CD4-positive, alpha-beta T cell treated with Interleukin-21 for 1 hour (primary cell): ENCODE measurements around the gene NUCB1.
A peak's percentile ranks its signal among the peaks of the same experiment; 100 is the strongest.
"Not testable (repeated sequence)": the region's sequence is repeated elsewhere in the genome, so short reads cannot be mapped to it uniquely, and the experiment has no call there.

ENCODE experiments used
- DNase-seq: peaks from one replicate; pipeline ENCODE4 v3.0.0-alpha.2; 2020

The NUCB1 gene

DNA sequence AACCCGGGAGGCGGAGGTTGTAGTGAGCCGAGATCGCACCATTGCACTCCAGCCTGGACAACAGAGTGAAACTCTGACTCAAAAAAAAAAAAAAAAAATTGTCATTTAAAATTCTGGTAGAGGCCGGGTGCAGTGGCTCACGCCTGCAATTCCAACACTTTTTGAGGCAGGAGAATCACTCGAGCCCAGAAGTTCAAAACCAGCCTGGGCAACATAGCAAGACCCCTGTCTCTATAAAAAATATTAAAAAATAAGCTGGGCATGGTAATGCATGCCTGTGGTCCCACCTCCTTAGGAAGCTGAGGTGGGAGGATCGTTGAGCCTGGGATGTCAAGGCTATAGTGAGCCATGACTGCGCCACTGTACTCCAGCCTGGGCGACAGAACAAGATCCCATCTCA is 6.2 kb downstream of the NUCB1 start:
- DNase-seq: no peak

DNA sequence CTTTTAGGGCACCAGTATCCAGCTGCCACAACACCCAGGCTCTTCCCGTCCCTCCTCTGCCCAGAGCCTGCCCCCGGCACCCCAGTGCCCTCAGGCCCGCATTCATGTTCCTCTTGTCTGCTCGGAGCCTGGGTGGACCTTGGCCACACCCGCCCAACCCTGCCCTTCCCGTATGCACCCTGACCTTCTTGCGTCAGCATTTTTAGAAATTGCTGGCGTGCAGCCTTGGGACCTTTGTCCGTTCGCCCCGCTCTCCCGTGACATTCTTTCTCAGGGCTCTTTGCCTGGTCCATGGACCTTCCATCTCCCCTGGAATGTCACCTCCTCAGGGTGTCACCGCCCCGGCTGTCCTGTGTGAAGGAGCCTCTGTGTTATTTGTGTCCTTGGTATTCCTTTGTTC is 7.6 kb downstream of the NUCB1 start:
- DNase-seq: no peak

GRCh38 chr19:48909424-48910077 is 9.4 kb downstream of the NUCB1 start:
- DNase-seq: not testable (repeated sequence)

DNA sequence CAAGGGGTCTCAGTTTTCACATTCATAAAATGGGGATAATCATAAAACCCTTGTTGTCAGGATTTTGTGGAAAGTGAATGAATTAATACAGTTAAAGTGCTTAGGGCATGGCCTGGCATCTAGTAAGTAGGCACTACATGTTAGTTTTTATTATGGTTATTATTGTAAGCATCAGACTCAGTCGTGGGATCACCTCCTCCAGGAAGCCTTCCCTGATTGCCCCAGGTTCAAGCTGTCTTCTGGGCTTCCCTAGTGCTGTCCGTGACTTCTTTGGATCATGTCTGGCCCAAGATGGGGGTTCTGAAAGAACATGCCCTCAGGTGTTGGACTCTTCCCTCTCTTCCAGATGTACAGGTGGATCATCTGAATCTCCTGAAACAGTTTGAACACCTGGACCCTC is 10.7 kb downstream of the NUCB1 start:
- no peak for DNase-seq

DNA sequence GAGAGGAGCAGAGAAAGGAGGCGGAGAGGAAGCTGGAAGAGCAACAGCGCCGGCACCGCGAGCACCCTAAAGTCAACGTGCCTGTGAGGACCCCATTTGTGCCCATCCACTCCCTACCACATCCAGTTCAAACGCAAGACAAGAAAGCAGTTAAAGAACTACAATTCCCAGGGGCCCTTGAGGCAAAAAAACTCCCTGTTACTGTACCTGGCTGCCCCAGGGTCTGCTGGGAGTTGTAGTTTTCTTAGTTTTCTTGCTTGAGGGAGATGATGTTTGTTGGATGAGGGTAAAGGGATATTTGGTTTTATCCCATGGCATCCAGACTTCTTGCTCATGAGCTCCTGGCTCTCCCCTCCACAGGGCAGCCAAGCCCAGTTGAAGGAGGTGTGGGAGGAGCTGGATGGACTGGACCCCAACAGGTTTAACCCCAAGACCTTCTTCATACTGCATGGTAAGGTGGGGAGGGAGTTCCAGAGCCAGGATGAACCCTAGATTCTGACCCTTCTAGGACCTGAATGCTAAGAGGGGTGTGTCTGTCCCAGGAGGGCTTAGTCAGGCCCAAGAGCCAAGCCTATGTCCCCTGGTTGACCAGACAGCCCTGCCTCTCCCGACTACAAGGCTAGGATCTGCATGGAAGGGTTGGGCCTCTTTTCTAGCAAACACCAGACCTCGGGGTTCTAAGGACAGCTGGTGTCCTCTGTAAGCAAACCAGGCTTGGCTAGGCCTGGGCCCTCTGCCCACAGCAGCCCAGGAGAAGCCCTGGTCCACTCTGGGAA is 13.2 kb downstream of the NUCB1 start:
- DNase-seq: peak; percentile 40

DNA sequence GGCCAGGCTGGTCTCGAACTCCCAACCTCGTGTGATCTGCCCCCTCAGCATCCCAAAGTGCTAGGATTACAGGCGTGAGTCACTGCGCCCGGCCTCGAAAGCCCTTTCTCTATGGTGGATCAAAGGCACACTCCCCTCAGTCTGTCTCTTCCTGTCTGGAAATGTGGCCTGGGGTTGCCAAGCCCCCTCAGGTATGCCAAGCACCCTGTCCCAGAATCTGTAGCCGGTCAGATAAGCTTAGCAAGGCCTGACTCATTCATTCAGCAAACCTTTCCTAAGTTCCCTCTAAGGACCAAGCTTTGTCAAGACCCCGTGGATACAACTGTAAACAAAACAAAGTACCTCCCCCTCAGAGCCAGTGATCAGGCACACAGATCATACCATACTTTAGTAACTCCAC is 14.1 kb downstream of the NUCB1 start:
- DNase-seq: no peak

DNA sequence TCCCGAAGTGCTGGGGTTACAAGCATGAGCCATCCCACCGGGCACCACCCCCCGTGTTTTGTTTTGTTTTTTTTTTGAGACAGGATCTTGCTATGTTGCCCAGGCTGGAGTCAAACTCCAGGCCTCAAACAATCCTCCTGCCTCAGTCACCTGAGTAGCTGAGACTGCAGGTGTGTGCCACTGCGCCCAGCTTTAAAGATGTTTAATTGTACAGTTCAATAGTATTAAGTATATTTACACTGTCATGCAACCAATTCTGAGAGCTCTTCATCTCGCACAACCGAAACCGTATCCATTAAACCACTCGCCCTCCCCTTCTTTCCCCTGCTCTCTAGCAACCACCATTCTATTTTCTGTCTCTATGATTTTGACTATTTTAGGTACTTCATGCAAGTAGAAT is 15.6 kb downstream of the NUCB1 start:
- no peak for DNase-seq

- DNase-seq: no peak
These were observed 18.0 kb downstream of the NUCB1 start for GRCh38 chr19:48918071-48918470.

GRCh38 chr19:48918801-48919247 is 18.7 kb downstream of the NUCB1 start:
- DNase-seq: peak; percentile 34

GRCh38 chr19:48919271-48919670 is 19.2 kb downstream of the NUCB1 start:
- DNase-seq: not testable (repeated sequence)

- no peak for DNase-seq
These were observed 20.8 kb downstream of the NUCB1 start for GRCh38 chr19:48920949-48921348.

DNA sequence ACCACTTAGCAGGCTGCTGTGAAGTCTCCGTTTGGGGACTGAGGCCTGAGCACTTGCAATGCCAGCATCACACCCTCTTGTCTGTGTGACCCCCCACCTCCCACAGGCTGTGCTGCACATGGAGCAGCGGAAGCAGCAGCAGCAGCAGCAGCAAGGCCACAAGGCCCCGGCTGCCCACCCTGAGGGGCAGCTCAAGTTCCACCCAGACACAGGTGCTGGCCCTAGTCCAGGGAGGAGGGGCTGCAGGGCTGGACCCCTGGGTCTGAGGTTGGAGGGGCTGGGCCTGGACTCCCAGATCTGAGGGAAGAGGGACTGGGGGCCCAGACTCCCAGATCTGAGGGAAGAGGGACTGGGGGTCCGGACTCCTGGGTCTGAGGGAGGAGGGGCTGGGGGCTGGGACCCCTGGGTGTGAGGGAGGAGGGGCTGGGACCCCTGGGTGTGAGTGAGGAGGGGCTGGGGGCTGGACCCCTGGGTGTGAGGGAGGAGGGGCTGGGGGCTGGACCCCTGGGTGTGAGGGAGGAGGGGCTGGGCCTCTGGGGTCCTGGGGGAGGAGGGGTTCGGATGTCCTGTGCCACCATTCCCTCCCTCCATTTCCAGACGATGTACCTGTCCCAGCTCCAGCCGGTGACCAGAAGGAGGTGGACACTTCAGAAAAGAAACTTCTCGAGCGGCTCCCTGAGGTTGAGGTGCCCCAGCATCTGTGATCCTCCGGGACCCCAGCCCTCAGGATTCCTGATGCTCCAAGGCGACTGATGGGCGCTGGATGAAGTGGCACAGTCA is 21.8 kb downstream of the NUCB1 start:
- no peak for DNase-seq

DNA sequence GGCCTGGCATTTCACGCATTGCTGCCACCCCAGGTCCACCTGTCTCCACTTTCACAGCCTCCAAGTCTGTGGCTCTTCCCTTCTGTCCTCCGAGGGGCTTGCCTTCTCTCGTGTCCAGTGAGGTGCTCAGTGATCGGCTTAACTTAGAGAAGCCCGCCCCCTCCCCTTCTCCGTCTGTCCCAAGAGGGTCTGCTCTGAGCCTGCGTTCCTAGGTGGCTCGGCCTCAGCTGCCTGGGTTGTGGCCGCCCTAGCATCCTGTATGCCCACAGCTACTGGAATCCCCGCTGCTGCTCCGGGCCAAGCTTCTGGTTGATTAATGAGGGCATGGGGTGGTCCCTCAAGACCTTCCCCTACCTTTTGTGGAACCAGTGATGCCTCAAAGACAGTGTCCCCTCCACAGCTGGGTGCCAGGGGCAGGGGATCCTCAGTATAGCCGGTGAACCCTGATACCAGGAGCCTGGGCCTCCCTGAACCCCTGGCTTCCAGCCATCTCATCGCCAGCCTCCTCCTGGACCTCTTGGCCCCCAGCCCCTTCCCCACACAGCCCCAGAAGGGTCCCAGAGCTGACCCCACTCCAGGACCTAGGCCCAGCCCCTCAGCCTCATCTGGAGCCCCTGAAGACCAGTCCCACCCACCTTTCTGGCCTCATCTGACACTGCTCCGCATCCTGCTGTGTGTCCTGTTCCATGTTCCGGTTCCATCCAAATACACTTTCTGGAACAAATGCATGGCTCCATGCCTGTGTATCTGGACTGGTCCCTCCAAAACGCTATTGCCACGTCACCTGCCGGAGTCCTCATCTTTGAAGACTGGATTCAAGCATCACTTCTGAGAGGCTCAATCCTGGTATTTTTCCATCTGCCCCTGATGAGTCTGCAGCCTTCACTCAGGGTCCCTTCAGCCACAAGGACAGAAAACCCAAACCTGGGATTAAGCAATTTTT is 22.7 kb downstream of the NUCB1 start:
- DNase-seq: no peak

GRCh38 chr19:48925240-48925843 is 25.2 kb downstream of the NUCB1 start:
- no peak for DNase-seq

DNA sequence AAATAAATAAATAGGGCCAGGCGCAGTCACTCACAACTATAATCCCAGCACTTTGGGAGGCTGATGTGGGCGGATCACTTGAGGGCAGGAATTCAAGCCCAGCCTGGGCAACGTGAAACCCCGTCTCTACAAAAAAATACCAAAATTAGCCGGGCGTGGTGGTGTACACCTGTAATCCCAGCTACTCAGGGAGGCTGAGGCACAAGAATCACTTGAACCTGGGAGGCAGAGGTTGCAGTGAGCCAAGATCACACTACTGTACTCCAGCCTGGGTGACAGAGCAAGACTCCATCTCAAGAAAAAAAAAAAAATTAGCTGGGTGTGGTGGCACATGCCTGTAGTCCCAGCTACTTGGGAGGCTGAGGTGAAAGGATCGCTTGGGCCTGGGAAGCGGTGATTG is 25.8 kb downstream of the NUCB1 start:
- DNase-seq: not testable (repeated sequence)

- DNase-seq: no peak
These were observed 26.8 kb downstream of the NUCB1 start for GRCh38 chr19:48926909-48927308.

- not testable (repeated sequence) for DNase-seq
These were observed 27.6 kb downstream of the NUCB1 start for GRCh38 chr19:48927692-48928091.

DNA sequence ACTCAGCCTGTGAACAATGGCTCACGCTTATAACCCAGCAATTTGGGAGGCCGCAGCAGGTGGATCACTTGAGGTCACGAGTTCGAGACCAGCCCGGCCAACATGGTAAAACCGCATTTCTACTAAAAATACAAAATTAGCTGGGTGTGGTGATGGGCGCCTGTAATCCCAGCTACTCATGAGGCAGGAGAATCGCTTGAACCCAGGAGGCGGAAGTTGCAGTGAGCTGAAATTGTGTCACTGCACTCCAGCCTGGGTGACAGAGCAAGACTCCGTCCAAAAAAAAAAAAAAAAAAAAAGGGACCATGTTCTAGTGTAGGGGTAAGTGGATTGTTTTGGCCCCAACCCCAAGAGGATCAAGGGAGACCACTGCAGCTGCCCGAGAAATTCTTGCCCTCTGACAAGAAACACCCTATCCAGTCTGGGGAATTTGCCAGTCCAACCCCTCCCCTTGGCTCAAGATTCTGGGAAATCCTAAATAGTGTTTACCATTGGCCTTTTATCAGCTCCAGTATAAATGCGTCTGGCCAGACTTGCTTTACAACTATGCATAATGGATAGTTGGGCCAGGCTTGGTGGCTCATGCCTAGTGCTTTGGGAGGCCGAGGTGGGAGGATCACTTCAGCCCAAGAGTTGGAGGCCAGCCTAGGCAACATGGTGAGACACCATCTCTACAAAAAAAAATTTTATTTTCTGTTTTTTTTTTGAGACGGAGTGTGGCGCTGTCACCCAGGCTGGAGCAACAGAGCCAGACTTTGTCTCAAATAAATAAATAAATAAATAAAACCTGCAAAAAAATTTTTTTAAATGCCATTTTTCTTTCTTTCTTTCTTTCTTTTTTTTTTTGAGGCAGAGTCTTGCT is 28.3 kb downstream of the NUCB1 start:
- DNase-seq: no peak

GRCh38 chr19:48933382-48933932 is 33.3 kb downstream of the NUCB1 start, which contains the start of gene DHDH:
Gene DHDH (plus strand): TSS chr19:48933699. CDS start chr19:48933722, 23 bp downstream.
- peak; percentile 93 for DNase-seq

- DNase-seq: no peak
These were observed 34.7 kb downstream of the NUCB1 start for GRCh38 chr19:48934837-48935236.

- no peak for DNase-seq
These were observed 35.8 kb downstream of the NUCB1 start for GRCh38 chr19:48935864-48936263.
